ENCODE data around the gene KCNIP3. TPM values are rescaled to one million over a fixed set of nuclear protein-coding genes. Genes with fewer than 3 reads are reported as not detected.

KCNIP3 gene
- total RNA-seq, 4 donors from 2014 or later, result 2.3 to 28.0 (median 12.7) TPM

DNA sequence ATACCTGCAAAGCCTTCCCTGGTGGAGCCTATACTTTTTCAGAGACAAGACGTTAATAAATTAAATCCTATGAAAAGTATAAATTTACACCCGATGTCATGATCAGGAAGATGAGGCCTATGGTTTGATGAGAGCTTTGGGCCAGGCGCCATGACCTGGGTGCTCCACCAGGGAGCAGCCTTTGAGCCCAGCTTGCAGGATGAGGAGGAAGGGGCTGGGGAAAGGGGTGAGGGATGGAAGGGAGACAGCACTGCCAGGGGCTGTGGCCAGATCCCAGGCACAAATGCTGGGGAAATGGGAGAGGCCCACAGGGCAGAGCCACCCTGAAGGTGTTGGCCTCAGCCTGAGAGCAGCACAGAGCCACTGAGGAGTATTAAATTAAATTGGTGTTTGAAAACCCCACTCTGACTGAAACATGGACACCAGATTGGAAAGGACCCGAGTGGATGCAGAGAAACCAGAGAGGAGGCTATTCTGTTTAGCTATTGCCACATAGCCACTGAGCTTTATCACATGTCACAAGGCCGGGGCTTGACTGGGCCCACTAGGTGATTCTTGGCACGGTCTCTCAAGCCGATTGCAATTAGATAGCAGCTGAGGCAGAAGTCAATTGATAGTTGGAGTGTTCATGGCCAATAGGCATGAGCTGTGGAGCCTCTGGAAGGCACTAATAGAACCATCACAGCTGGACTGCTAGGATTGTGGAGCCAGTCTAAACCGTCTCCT is 95.7 kb downstream of the KCNIP3 start:
- TF ChIP-seq, protein P1, sequence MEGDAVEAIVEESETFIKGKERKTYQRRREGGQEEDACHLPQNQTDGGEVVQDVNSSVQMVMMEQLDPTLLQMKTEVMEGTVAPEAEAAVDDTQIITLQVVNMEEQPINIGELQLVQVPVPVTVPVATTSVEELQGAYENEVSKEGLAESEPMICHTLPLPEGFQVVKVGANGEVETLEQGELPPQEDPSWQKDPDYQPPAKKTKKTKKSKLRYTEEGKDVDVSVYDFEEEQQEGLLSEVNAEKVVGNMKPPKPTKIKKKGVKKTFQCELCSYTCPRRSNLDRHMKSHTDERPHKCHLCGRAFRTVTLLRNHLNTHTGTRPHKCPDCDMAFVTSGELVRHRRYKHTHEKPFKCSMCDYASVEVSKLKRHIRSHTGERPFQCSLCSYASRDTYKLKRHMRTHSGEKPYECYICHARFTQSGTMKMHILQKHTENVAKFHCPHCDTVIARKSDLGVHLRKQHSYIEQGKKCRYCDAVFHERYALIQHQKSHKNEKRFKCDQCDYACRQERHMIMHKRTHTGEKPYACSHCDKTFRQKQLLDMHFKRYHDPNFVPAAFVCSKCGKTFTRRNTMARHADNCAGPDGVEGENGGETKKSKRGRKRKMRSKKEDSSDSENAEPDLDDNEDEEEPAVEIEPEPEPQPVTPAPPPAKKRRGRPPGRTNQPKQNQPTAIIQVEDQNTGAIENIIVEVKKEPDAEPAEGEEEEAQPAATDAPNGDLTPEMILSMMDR (IDR thresholded peaks at IDR 0.05; ENCODE audit: low read depth), result no peak

DNA sequence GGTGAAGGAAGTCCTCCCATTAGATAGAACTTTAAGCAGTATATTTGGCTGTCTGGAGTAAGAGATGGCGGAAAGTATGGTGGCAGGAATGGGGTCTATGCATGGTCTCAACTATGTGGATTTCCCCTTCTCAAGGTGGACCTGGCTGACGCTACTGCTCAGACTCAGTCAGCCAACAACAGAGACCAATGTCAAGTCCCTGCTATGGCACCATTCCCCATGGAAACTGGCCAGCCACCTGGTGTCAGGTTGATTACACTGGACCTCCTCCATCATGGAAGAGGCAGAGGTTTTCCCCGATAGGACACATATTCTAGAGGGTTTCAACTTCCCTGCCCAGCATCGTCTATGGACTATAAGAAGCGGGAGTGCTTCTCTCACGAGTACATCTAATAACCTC is 96.8 kb downstream of the KCNIP3 start:
- TF ChIP-seq, protein P1 (IDR thresholded peaks at IDR 0.05; ENCODE audit: low read depth), result no peak

DNA sequence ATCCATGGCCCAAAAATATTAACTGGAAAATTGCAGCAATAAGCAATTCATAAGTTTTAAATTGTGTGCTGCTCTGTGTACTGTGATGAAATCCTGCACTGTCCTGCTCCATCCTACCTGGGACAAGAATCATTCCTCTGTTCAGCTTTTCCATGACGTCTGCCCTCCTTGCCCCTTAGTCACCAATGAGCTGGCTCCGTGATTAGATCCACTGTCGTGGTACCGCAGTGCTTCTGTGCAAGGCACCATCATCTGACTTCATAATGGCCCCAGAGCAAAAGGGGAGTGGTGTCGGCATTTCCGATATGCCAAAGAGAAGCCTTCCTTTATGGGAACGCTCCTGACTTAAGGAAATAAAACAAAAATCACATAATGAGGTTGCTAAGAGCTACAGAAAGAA is 101.9 kb downstream of the KCNIP3 start:
- TF ChIP-seq, protein P1 (IDR thresholded peaks at IDR 0.05; ENCODE audit: low read depth), result no peak

DNA sequence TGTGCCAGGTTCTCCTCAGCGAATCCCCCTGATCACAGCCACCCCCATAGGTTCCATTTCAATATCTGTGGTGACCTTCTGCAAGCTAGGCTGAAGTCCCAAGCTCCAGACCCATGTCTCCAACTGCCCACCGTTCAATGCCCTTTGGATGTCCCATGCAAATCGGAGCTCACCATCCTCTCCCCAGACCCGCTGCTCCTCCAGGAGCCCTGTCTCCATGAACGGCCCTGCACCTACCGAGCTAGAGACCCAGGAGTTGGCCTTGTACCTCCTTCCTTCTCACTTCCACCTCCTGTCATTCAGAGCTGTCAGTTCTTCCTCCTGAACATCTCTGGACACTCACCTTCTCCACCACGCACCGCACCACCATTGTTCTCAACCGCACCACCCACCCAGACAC is 104.3 kb downstream of the KCNIP3 start:
- TF ChIP-seq, protein P1 (IDR thresholded peaks at IDR 0.05; ENCODE audit: low read depth), result no peak

DNA sequence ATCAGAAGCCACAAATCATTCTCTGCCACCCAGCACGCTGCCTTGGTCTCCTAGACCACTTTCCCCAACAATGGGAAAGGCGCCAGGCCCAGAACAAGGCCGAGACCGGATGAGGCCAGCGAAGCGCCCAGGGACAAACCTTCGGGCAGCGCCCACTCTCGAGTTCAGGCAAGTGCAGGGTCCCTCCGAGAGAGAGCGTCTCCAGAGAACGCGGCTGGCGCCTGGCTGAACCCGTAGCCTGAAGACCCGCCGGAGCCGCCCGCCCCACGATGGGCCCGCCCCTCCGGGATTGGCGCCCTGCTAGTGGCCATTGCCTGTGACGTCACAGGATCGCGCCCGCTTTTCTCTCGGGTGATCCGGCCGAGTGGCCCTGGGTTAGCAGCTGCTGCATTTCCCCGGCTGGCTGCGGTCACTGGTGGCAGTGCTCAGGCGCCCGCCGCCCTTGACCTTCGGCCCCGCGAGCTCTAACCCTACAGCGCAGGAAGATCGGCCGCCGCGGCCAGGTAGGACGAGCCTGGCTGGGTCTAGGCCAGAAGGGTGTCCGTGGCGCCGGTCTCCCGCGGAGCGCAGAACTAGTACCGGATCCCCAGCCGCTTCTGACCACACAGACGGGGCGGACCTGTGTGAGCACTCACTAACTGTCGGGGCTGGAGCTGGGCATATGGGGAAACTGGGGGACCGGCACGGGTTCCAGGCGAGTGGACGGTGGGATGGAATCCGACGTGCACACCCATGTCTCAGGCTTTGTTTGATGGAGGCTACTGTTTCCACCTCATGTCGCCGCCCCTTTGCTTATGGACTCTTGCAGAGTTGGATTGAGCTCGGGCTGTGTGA is 105.4 kb downstream of the KCNIP3 start, which contains the start of gene FAHD2A:
TSS of gene FAHD2A (plus strand) at position 339 of the 834 bp plus-strand sequence. CDS start 2,851 bp downstream, outside the sequence.
- TF ChIP-seq, protein P1 (IDR thresholded peaks at IDR 0.05; ENCODE audit: low read depth), result no peak

Other genes with a start within 250 kb of the KCNIP3 start
- 10 to 100 TPM; 31.1 to 50.2 (median 39.5) TPM for gene MRPS5, start 175.5 kb upstream of the KCNIP3 start, total RNA-seq
- gene ZNF514, start 137.5 kb upstream of the KCNIP3 start, total RNA-seq, result 10 to 100 TPM; 17.2 to 32.1 (median 22.2) TPM
- 1 to 10 TPM; 2.1 to 6.6 (median 3.9) TPM for gene ZNF2, start 131.5 kb upstream of the KCNIP3 start, total RNA-seq
- gene ZNF892, start 89.8 kb upstream of the KCNIP3 start, total RNA-seq, result 1 to 10 TPM; 3.3 to 7.2 (median 3.9) TPM
- 1 to 10 TPM in 2 of 4 donors, under 1 TPM in 2; 0.44 to 1.3 (median 0.84) TPM for gene PROM2, start 22.9 kb upstream of the KCNIP3 start, total RNA-seq
- gene FAHD2A, start 105.4 kb downstream of the KCNIP3 start, total RNA-seq, result 10 to 100 TPM; 17.8 to 56.1 (median 36.1) TPM
- not detected for gene TRIM43B, start 187.4 kb downstream of the KCNIP3 start, total RNA-seq

Measured in subcutaneous adipose tissue (tissue), 4 donors.